H1 (cell line): ENCODE data around the gene CPE. TPM values are rescaled to one million over a fixed set of nuclear protein-coding genes. Genes with fewer than 3 reads are reported as not detected.

ENCODE experiments used
- CTCF ChIA-PET: fragments of 300-600 bp; sonication (Branson Sonifier 250); formaldehyde crosslinking; loops from one replicate; lab custom pipeline; 2021; ENCODE audit not compliant: partially characterized antibody; lab: Charles Lee
- POLR2A ChIA-PET: fragments of 300-600 bp; sonication (Branson Sonifier 250); formaldehyde crosslinking; loops from one replicate; lab custom pipeline; 2021; ENCODE audit warnings: inconsistent platforms; ENCODE audit not compliant: partially characterized antibody; lab: Charles Lee
- DNase-seq, 2 experiments: peaks; one replicate each; pipeline versions ENCODE4 v3.0.0 to v3.0.0-alpha.2; 2010 to 2022; ENCODE audit warnings: low spot score in 2 of 2, low read depth in 1 of 2, mixed read lengths in 1 of 2
- FAIRE-seq: peaks from 2 replicates; lab custom pipeline; 2011; peaks lifted over from hg19 to GRCh38; lab: Jason Lieb, UNC
- H2AFZ ChIP-seq: 2 replicates; pipeline ENCODE4 v1.8.1; 2012; ENCODE audit warnings: low read length, inconsistent platforms
- H2AK5ac ChIP-seq: 2 replicates; pipeline ENCODE4 v1.6.1; 2013; ENCODE audit warnings: low read depth, low read length
- H2BK120ac ChIP-seq: replicated peaks from 2 replicates; pipeline ENCODE3; 2013; ENCODE audit warnings: low read depth, low read length, inconsistent platforms
- H2BK12ac ChIP-seq: 2 replicates; pipeline ENCODE4 v1.6.1; 2013; ENCODE audit warnings: low read depth, low read length
- H2BK15ac ChIP-seq: 2 replicates; pipeline ENCODE4 v1.6.1; 2013; ENCODE audit warnings: low read length
- H2BK20ac ChIP-seq: 2 replicates; pipeline ENCODE4 v1.6.1; 2013; ENCODE audit warnings: low read length
- H2BK5ac ChIP-seq: 2 replicates; pipeline ENCODE4 v1.6.1; 2013; ENCODE audit warnings: low read depth, low read length
- H3K14ac ChIP-seq: 2 replicates; pipeline ENCODE4 v1.6.1; 2013; ENCODE audit warnings: inconsistent platforms; ENCODE audit not compliant: insufficient read length
- H3K18ac ChIP-seq: 2 replicates; pipeline ENCODE4 v1.6.1; 2013; ENCODE audit warnings: low read length; ENCODE audit errors: extremely low read depth
- H3K23ac ChIP-seq: 2 replicates; pipeline ENCODE4 v1.6.1; 2013; ENCODE audit warnings: inconsistent platforms; ENCODE audit not compliant: insufficient read length
- H3K23me2 ChIP-seq: 2 replicates; pipeline ENCODE4 v1.6.1; 2013; ENCODE audit warnings: low read depth, low read length
- H3K27ac ChIP-seq: 2 replicates; pipeline ENCODE4 v1.6.1; 2011; ENCODE audit warnings: low read depth, low read length, inconsistent platforms
- H3K27me3 ChIP-seq, 4 experiments: replicated peaks in 1 of 4; 1 replicate in 1 of 4; 2 replicates in 3 of 4; pipeline versions ENCODE4 v1.6.1 to v1.8.1; 2011 to 2013; ENCODE audit warnings: low read length in 3 of 4, mild to moderate bottlenecking in 3 of 4, inconsistent platforms in 2 of 4, mixed read lengths in 2 of 4, moderate library complexity in 1 of 4; ENCODE audit not compliant: control insufficient read depth in 3 of 4, insufficient read depth in 3 of 4; ENCODE audit errors: extremely low read depth in 1 of 4
- H3K36me3 ChIP-seq, 4 experiments: 2 replicates each; pipeline versions ENCODE4 v1.6.1 to v1.8.1; 2011 to 2013; ENCODE audit warnings: mild to moderate bottlenecking in 4 of 4, low read length in 3 of 4, moderate library complexity in 2 of 4, control low read depth in 1 of 4, inconsistent platforms in 1 of 4; ENCODE audit not compliant: insufficient read depth in 4 of 4, control insufficient read depth in 2 of 4
- H3K4ac ChIP-seq: replicated peaks from 2 replicates; pipeline ENCODE3; 2013; ENCODE audit warnings: low read length, low read depth, mixed read lengths, inconsistent platforms; ENCODE audit not compliant: insufficient read length
- H3K4me1 ChIP-seq, 4 experiments: replicated peaks in 1 of 4; 1 replicate in 1 of 4; 2 replicates in 3 of 4; pipeline versions ENCODE4 v1.6.1 to v1.8.1; 2011 to 2013; ENCODE audit warnings: low read length in 3 of 4, inconsistent platforms in 2 of 4, mixed read lengths in 1 of 4; ENCODE audit not compliant: insufficient read depth in 4 of 4, control insufficient read depth in 3 of 4
- H3K4me2 ChIP-seq, 2 experiments: 2 replicates each; pipeline versions ENCODE4 v1.6.1 to v1.8.1; 2011 to 2013; ENCODE audit warnings: low read depth in 2 of 2, low read length in 2 of 2, control low read depth in 1 of 2, inconsistent platforms in 1 of 2, mild to moderate bottlenecking in 1 of 2; ENCODE audit not compliant: insufficient read depth in 1 of 2
- H3K4me3 ChIP-seq, 4 experiments: fragments of 200-600, 300-600 bp in 1 of 4; sonication (generic), shearing (Covaris generic), sonication (Bioruptor Twin) in 1 of 4; 2 replicates each; pipeline versions ENCODE4 v1.5.1 to v1.8.1; 2011 to 2016; ENCODE audit warnings: low read length in 4 of 4, low read depth in 3 of 4, control low read depth in 2 of 4, inconsistent platforms in 2 of 4, mild to moderate bottlenecking in 2 of 4, mixed read lengths in 1 of 4, moderate library complexity in 1 of 4; ENCODE audit not compliant: insufficient read depth in 2 of 4; ENCODE audit errors: extremely low read depth in 1 of 4
- H3K56ac ChIP-seq: replicated peaks from 2 replicates; pipeline ENCODE3; 2013; ENCODE audit warnings: low read depth, mild to moderate bottlenecking, mixed read lengths, low read length, inconsistent platforms; ENCODE audit not compliant: insufficient read length
- H3K79me1 ChIP-seq: 2 replicates; pipeline ENCODE4 v1.6.1; 2013; ENCODE audit warnings: low read depth, low read length, control low read depth
- H3K79me2 ChIP-seq, 2 experiments: 2 replicates each; pipeline versions ENCODE4 v1.6.1 to v1.8.1; 2012 to 2013; ENCODE audit warnings: low read length in 2 of 2, mild to moderate bottlenecking in 2 of 2, inconsistent platforms in 1 of 2; ENCODE audit not compliant: insufficient read depth in 2 of 2, control insufficient read depth in 1 of 2
- H3K9ac ChIP-seq, 4 experiments: replicated peaks in 1 of 4; 1 replicate in 1 of 4; 2 replicates in 3 of 4; pipeline versions ENCODE4 v1.6.1 to v1.8.1; 2011 to 2013; ENCODE audit warnings: low read depth in 3 of 4, low read length in 3 of 4, control low read depth in 2 of 4, mild to moderate bottlenecking in 2 of 4, moderate library complexity in 2 of 4, inconsistent platforms in 1 of 4; ENCODE audit errors: extremely low read depth in 1 of 4
- H3K9me3 ChIP-seq, 2 experiments: 2 replicates each; pipeline versions ENCODE4 v1.6.1 to v1.8.1; 2012 to 2013; ENCODE audit warnings: mild to moderate bottlenecking in 2 of 2, moderate library complexity in 2 of 2, control low read depth in 1 of 2, inconsistent platforms in 1 of 2, low read depth in 1 of 2, low read length in 1 of 2, mixed read lengths in 1 of 2; ENCODE audit not compliant: insufficient read depth in 2 of 2
- H4K20me1 ChIP-seq, 2 experiments: replicated peaks in 1 of 2; 2 replicates each; pipeline versions ENCODE3 to v1.8.1; 2011 to 2013; ENCODE audit warnings: inconsistent platforms in 2 of 2, low read length in 2 of 2, mild to moderate bottlenecking in 1 of 2; ENCODE audit not compliant: insufficient read depth in 2 of 2, control insufficient read depth in 1 of 2
- H4K5ac ChIP-seq: 2 replicates; pipeline ENCODE4 v1.6.1; 2013; ENCODE audit warnings: low read length, low read depth, mixed read lengths, inconsistent platforms; ENCODE audit not compliant: insufficient read length
- H4K8ac ChIP-seq: 2 replicates; pipeline ENCODE4 v1.8.0; 2013; ENCODE audit warnings: mild to moderate bottlenecking, moderate library complexity, low read length, inconsistent platforms; ENCODE audit not compliant: insufficient read depth; ENCODE audit errors: extremely low read depth
- H4K91ac ChIP-seq: replicated peaks from 2 replicates; pipeline ENCODE3; 2013; ENCODE audit warnings: low read length, mixed read lengths, inconsistent platforms; ENCODE audit not compliant: insufficient read length
- BCL11A ChIP-seq, 2 experiments: IDR thresholded peaks; one replicate each; pipeline ENCODE4 v1.6.1; 2011; ENCODE audit warnings: low read depth in 2 of 2, low read length in 2 of 2, mild to moderate bottlenecking in 2 of 2
- CHD1 ChIP-seq: IDR thresholded peaks from 2 replicates; pipeline ENCODE4 v1.6.1; 2012; ENCODE audit warnings: low read depth, low read length, improper control_type of control experiment
- CTBP2 ChIP-seq: IDR thresholded peaks from 2 replicates; pipeline ENCODE4 v1.7.0; 2011; ENCODE audit warnings: borderline replicate concordance, mild to moderate bottlenecking, moderate library complexity, mixed read lengths, low read length; ENCODE audit not compliant: insufficient read depth, insufficient read length
- KDM4A ChIP-seq: IDR thresholded peaks from one replicate; pipeline ENCODE4 v1.7.1; 2012; ENCODE audit warnings: low read depth, mild to moderate bottlenecking, moderate library complexity, low read length, inconsistent platforms; ENCODE audit not compliant: severe bottlenecking
- NRF1 ChIP-seq: IDR thresholded peaks from 2 replicates; pipeline ENCODE4 v1.6.1; 2011; ENCODE audit warnings: mild to moderate bottlenecking, low read depth, low read length, improper control_type of control experiment
- RNF2 ChIP-seq: fragments of 200-900, 300-1000 bp; sonication (generic); IDR thresholded peaks from 2 replicates; pipeline ENCODE4 v1.7.1; 2016; ENCODE audit warnings: borderline replicate concordance, low read depth, mild to moderate bottlenecking, antibody characterized with exemption, low read length; ENCODE audit not compliant: poor library complexity, severe bottlenecking; ENCODE audit errors: missing control alignments
- SIRT6 ChIP-seq: IDR thresholded peaks from one replicate; pipeline ENCODE4 v1.7.1; 2012; ENCODE audit warnings: low read length, inconsistent platforms
- WGBS, 2 experiments: shearing (Covaris generic) in 1 of 2; methylation state at CpG; one replicate each; pipeline versions ENCODE4 v1.1.6 to v1.1.7; 2013 to 2015; ENCODE audit warnings: low lambda C conversion rate in 2 of 2, mixed read lengths in 2 of 2, inconsistent platforms in 1 of 2, low coverage in 1 of 2, missing lambda C conversion rate in 1 of 2; ENCODE audit not compliant: insufficient replicate concordance in 2 of 2, insufficient coverage in 1 of 2, insufficient read length in 1 of 2; ENCODE audit errors: extremely low coverage in 1 of 2, missing lambda C conversion rate in 1 of 2; 5-methylcytosine and 5-hydroxymethylcytosine counted together
- polyA plus RNA-seq, 7 experiments: library from polyadenylated mRNA; depleted of rRNA in 3 of 7; stranded (reverse) in 5 of 7; unstranded in 2 of 7; fragments of >200 nt in 5 of 7; fragments of 200-250 nt in 2 of 7; gene quantifications; 1 replicate in 5 of 7; 2 replicates in 1 of 7; 4 replicates in 1 of 7; pipeline versions ENCODE4 v1.2.1 to v1.2.3, GENCODE V29; 2011 to 2013; ENCODE audit warnings: missing spikeins in 2 of 7, mixed read lengths in 2 of 7
- total RNA-seq: library from RNA; stranded (reverse); fragmentation: NEBNext Ultra II Directional; extraction: Animal tissue kit (Norgen Biotek cat#: 25700); gene quantifications from 2 replicates; pipeline ENCODE4 v1.2.1, GENCODE V29; 2021

CPE gene
- total and polyA plus RNA-seq, 2 of the 8 experiments (the other 6 are each of a cell fraction or from before 2014, with no cell fraction given): 9.4 to 10.2 TPM

DNA sequence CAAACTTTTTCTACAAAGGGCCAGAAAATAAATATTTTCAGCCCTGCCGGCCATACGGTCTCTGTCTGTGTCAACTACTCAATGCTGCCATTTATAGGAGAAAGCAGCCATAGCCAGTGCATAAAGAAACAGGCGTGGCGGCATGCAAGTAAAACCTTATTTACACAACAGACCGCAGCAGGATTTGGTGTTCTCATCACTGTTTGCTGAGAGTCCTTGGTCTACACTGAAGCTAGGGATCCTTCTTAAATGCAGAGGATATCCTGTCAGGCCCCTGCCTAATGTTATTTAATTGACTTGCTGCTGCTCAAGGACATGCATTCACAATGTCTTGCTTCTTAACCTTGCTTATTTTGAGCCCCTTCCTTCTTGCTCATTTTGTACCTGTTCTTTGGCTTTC is 54.7 kb downstream of the CPE start:
- Histone ChIP-seq H4K20me1 (no peaks in the 10 kb centered on the region), H3K9me3 (peaks cover 4% of the 10 kb centered on the region in 2 experiments; a peak in 2 of 4 replicates), H3K4me3 (no peak overlapping the region), H3K23ac (no peak overlapping the region), H2BK20ac (peak overlapping the region; percentile 34; the same call in 1 of the 2 replicates), H3K23me2 (no peaks in the 10 kb centered on the region; the same call in 1 of the 2 replicates), H3K4me2 (no peak overlapping the region), H2BK12ac (no peak overlapping the region; the same call in 1 of the 2 replicates), H2BK15ac (no peak overlapping the region), H4K5ac (no peak overlapping the region), H3K36me3 (no peaks in the 10 kb centered on the region; a peak in 1 of 8 replicates), H3K79me2 (no peaks in the 10 kb centered on the region), H3K56ac (no peak overlapping the region), H2AFZ (no peak overlapping the region; the same call in 1 of the 2 replicates), H3K9ac (no peak overlapping the region; a peak in 1 of 7 replicates), H2BK5ac (no peak overlapping the region), H3K18ac (no peak overlapping the region), H4K8ac (no peak overlapping the region), H2AK5ac (no peak overlapping the region), H3K14ac (no peak overlapping the region), H3K79me1 (no peaks in the 10 kb centered on the region), H2BK120ac (no peak overlapping the region), H3K27ac (no peak overlapping the region), H3K4ac (no peak overlapping the region), H3K27me3 (no peaks in the 10 kb centered on the region), H3K4me1 (peaks cover 0 to 4% (median 0%) of the 10 kb centered on the region in 4 experiments; a peak in 1 of 7 replicates), H4K91ac (no peak overlapping the region)
- POLR2A ChIA-PET: no interaction called here
- FAIRE-seq: peak; percentile 28
- CTCF ChIA-PET: interaction anchor here (0.9 to 2.3 kb wide), 6 partner anchors 9 to 78 kb away, joined by 3 to 8 read pairs (median 5); no protein-coding TSS in a partner anchor
- no peak for DNase-seq
- 81% methylated on average over 5 of the region's 5 CpGs; no CpG with 5 or more reads in 1 of the 2 experiments for WGBS, 2 experiments
- TF ChIP-seq BCL11A (IDR thresholded peaks at IDR 0.05; ENCODE audit: low read depth in 2 of 2, low read length in 2 of 2): no peak
- no peak for TF ChIP-seq CTBP2
- no peak for TF ChIP-seq SIRT6
- TF ChIP-seq NRF1: no peak
- TF ChIP-seq KDM4A: no peak
- TF ChIP-seq RNF2: no peak
- no peak for TF ChIP-seq CHD1
